ENCODE results near the gene PEAR1.

Gene PEAR1

DNA sequence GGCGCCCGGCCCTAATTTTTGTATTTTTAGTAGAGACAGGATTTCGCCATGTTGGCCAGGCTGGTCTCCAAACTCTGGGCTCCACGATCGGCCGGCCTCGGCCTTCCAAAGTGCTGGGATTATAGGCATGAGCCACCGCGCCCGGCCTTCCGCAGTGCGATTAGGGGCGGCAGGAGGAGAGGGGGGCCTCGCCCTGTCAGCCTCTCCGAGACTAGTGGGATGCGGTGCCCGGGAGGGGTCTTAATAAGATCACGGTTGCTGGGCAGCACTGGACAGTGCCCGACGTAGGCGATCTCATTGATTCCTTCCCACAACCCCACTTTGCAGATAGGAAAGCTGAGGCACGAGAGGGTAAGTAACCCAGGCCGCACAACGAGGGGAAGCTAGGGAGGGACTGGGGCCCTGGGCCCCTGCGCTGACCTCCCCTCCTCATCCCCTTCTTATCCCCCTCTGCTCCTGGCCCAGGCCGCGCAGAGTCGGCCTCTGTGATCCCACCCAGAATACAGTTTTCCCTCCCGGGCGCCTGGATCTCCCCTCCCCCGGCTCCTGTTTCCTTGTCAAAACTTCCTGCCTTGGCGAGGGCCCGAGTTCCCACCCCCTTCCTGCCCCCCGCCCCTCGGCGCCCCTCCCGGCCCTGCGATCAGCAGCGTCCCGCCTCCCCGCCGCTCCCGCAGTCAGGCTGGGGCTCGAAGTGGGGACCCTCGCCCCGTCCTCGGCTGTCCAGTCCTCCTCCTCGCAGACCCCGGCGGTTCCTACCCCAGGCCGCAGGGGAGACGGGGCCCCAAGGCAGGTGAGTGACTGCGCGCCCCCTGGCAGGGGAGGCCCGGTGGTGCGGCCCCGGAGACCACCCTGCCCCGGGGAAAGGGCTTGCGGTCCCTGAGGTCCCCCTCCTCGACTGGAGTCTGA lies at the start of gene PEAR1:
Gene PEAR1 (plus strand): TSS at position 671 of the 906 bp plus-strand sequence. CDS start 10,209 bp downstream, outside the sequence.
- no peak for DNase-seq

- no peak for DNase-seq
Observed at GRCh38 chr1:156844102-156844501, 49.4 kb upstream of the PEAR1 start.

DNA sequence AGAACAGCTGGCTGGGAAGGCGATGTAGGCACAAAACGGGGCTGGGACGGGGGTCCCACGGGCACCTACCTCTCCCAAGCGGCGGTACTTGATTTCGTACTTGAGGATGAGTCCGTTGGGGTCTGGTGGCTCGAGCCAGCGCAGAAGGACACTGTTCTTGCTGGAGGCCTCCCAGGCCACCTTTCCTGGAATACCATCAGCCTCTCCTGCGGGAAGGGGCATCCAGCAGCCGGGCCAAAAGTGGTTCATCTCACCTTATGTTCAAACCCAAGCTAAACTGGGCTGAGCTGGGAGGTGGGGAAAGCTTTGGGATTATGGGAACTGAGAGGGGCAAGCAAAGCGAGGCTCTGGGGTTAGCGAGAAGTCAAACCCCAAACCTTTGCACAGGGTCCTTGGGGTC lies 48.9 kb upstream of the PEAR1 start:
- DNase-seq: no peak

DNA sequence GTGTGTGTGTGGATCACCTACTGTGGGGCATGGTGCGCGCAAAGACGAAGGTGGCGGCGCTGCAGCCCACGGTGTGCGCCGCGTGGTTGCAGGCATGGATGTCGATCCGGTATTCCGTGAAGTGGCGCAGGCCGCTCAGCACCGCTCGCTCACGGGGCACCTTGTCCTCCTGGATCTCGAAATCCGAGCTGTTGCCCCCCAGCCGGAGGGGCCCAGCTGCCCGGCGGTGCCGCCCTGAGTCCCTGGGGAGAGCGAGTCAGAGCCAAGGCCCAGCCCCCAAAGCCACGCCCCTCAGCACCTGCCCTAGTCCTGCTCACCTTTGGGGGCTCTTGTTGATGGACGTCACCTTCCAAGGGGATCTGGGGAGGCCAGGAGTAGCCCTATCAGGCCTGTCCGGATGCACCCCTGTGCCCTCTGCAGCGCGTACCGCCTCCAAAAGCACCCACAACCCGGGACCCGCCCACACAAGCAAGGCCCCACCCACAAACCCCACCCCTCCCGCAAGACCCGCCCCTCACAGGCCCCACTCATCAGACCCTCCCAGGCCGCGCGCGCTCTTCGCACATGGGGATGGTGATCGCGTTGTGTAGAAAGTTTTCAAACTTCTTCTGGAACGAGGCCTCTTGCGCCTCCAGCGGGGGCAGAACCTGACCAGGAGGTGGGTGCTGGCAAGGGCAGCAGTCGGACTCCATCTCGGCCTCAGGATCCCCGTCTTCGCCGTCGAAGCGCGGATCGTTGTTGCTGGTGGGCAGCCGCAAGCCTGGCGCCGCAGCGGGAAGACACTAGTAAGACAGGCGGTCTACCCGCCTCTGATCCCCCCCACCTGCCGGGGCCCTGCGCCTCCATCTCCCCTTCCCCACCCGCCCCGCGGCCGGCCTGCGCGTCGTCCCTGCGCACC lies 48.2 kb upstream of the PEAR1 start:
- peak; percentile 66 for DNase-seq

DNA sequence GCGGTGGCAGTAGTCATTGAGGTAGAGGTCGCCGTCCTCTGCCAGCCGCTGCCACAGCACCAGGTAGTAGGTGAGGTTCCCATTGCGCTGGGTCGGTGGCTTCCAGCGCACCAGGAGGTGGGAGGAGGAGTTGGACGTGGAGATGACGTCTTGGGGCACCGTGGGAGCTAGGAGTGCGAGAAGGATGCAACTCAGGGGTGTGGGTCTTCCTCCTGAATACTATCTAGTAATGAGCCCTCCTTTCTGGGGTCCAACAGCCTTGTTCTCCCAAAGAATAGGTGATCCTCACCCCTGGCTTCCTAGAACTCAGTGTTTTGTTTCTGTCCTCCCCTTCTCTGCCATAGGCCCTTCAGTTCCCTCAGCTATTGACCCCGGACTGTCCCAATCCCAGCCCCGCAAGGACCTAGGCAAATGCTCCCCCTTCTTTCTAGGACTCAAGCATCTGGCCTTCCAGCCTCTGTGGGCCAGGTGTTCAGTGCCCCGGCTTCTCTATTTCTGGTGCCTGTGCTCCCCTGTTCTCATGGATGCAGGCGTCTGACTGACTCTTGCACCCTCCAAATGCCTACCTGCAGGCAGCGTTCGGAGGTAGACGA lies 47.5 kb upstream of the PEAR1 start:
- no peak for DNase-seq

- DNase-seq: no peak
Observed at GRCh38 chr1:156846643-156847042, 46.9 kb upstream of the PEAR1 start.

DNA sequence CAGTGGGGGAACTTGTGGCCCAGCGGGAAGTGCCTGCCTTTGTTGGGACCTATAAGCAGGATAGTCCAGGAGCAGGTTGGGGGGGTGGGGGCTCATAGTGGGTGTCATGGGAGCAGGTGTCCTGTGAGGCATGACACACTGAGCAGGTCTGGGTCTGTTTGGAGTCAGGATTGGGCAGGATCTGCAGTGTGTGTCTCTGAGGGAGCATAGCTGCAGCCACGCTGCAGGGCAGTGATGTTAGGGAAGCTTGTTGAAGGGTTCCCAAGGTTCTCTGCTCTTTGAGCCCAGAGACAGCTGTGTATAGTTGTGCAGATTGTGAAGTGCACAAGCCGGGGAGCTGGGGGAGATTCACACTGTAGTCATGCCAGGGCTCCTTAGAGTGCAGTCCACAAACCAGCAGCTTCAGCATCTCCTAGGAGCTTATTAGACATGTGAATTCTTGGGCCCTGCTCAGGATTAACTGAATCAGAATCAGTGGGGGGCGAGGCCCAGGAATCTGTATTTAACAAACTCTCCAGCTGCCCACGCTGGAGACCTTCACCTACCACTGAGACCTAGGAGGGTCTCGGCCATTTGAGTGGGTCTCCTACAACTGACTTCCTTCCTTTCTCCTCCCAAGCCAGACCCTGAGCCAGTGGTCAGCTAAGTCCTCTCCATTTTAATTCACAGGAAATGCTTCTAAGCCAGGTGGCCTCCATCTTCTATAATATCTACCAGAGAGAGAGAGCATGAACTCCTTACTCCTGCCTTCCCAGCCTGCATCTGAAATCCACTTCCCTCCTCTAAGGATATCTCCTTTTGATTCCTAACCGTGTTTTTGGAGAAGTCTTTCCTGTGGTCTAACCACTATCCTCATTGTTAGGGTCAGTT lies 45.7 kb upstream of the PEAR1 start:
- no peak for DNase-seq

DNA sequence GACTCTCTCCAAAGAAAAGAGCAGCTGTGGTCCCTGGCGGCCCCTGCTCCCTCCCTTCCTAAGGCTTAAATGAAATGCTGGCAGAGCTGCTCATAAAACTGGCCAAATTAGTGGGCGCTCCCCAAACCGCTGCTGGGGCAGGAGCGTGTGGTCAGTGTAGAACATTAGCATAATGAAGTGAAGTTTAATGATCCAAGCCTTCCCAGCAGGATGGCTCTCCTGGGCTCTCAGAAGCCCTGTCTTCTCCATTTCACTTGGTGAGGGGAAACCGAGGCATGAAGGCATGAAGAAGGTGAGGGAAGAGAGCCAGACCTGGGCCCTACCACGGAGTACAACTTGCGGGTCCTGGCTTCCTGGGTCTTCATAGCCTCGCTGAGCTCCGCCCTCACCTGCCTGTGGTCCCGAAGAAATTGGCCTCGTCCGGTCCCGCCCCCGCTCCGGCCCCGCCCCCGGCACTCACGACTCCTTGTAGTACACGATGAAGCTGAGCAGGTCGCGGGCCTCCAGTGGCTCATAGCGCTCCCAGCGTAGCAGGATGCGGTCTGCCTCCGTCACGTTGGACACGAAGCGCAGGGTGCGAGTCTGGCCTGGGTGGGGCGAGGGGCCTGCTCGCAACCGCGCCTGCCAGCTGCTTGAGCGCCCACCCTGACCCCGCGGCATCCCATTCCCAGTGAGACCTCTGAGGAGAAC lies 44.9 kb upstream of the PEAR1 start:
- DNase-seq: peak; percentile 81

DNA sequence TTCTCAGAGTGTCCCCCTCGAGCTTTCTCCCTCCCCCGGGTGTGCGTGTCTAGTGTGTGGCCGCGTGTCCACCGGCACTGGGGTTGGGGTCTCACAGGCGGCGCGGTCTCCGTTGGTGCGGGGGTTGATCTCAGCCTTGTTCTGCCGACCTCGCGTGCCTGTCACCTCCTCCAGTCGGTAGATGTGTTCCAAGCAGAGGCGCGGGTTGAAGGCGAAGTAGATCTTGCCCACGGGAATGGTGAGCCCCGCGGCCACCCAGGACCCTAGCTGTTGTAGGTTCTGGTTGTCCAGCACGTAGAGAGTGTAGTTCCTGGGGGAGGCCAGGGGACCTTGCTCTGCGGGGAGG lies 44.4 kb upstream of the PEAR1 start:
- DNase-seq: no peak

- no peak for DNase-seq
Observed at GRCh38 chr1:156851779-156852417, 41.6 kb upstream of the PEAR1 start.

DNA sequence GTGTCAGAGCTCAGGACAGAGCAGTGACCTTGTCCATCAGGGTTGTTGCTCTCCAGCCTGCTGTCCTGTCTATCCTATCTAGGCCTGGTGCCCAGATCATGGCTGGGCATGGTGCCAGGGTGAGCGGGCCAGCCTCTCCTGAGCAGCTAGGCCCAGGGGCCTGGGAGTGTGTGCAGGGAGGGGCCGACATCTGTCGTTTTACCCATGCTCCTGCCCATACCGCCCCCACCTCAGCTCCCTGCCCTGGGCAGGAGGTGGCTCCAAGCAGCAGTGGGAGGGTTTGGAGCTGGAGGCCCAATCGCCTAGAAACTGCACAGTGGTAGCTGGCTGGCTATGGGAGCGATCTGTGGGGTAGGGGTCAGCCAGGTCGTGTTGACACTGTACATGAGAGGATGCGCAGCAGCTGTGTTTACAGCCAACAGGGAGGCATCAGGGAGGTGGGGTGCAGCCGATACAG lies 41.1 kb upstream of the PEAR1 start:
- DNase-seq: no peak

GRCh38 chr1:156853761-156854160 lies 39.8 kb upstream of the PEAR1 start:
- DNase-seq: no peak

- no peak for DNase-seq
Observed at GRCh38 chr1:156854634-156855033, 38.9 kb upstream of the PEAR1 start.

DNA sequence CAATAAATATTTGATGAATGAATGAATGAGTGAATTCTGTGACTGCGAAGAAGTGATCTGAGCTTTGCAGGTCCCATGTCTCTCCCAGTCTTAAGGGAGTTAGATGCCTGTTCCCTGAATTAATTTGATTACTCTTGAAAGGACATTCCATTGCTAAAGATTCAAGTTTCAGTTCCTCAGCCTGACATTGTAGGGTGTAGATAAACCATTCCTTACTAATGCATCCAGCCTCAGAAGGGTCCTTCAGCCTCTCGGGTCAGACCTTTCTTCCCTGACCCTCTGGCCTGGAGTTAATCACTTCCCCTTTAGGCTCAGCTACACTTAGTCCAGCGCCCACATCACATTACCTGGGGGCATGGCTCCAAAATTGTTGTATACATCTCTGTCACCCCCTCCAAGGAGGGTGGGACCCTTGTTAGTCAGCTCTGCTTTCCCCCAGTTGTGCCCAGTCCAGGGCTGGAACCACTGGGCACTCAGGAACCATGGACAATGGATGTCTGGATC lies 37.2 kb upstream of the PEAR1 start:
- DNase-seq: no peak

GRCh38 chr1:156857532-156857931 lies 36.0 kb upstream of the PEAR1 start:
- DNase-seq: no peak

DNA sequence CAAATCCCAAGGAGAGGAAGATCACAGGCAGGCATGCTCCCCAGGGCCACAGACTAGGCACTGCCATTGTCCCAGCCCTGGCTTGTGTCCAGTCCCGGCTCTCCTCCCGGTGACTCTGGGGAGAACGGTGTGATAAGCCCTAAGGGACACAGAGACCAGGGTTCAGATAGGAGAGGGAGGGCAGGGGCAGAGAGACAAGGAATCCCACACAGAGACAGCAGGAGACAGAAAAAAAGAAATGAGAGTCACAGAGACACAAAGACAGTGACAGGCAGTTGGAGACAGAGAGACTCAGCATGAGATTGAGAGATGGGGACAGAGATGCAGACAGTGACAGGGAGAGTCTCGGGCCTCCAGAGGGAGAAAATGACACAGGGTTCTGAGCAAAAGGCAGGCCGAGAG lies 35.0 kb upstream of the PEAR1 start:
- no peak for DNase-seq

DNA sequence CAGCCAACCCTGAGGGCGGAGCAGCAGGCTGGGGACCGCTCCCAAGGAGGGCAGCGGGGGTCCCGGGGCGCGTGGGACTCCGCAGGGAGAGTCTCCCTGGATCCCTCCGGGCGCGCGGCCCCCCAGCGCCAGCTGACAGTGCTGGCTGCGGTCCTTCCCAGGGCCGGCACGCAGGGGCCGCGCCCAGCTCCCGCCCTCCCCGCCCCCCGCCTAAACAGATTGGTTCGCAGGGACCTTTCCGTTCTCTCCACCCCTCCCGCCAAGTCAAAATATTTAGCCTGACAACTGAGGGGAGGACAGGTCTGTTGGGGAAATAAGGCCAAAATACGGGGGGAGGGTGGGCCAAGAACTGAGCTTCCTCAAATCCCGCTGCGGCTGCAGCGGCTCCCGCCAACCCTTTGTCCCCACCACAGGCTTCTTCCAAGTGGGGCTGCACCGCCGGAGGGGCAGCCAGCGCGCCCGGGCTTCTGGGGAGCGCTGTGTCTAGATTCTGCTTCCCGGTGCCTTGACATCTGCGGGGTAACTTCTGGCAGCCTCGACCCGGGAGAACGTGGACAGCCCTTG lies 34.5 kb upstream of the PEAR1 start, which contains the start of gene INSRR:
Gene INSRR (minus strand): TSS at position 159 of the 564 bp plus-strand sequence. CDS start 496 bp downstream, outside the sequence.
- DNase-seq: no peak

DNA sequence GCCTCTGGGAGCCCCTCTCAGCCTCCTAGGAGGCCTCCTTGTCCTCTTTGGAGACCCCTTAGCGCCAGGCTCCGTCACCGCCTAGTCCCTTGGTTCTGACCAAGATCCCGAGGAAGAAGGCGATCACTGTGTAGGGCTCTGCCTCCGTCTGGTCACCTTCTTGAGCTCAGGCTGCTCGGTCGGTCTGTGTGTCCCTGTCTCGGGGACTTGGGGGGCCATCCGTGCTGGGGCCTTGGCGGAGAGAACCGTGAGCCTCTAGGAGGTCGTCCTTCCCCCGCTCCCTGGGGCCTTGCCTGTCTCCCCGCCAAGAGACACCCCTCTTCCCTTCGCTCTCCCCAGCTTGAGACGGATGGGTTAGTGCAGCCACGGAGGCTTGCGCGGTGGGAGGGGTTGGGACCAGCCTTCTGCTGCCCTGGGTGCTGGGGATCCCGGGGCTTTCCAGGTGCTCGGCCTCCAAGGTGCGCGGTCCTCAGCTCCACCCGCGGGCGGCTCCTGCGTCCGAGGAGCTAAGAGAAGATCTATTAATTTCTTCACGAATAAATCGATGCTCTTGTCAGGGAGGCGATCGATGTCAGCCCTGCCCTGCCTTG lies 33.9 kb upstream of the PEAR1 start:
- peak; percentile 48 for DNase-seq

DNA sequence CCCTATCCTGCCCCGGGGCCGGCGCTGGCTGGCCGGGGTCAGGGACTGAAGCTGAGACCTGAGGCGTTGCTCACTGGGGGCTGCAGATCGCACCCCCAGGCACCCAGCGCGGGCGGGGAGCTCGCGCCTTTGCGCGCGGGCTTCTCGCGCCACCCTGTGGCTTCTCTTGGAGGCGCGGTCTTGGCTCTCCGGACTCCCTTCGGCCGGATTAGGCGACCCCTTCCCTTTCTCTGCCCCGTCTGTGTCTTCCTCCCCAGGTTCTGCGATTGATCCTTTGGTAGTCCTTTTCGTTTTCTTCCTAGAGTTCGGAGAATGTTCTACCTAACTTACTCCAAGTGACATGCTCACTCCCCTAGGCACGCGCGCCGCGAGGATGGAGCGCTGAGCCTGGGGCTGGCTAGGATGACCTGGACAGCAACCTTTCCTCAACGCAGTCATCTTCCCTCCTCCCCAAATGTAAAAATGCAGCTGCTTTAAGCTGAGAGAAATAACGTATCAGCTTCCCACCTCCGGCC lies 33.3 kb upstream of the PEAR1 start:
- peak; percentile 79 for DNase-seq
